ENCODE data around the gene PAM.

The PAM gene

GRCh38 chr5:102974177-102974576 lies 219.1 kb downstream of the PAM start:
- DNase-seq, result no peak
- H3K9me3 ChIP-seq (replicated peaks; ENCODE audit: insufficient read depth, low read length), result no peaks in the 10 kb centered on the region
- no peaks in the 10 kb centered on the region for H3K9me2 ChIP-seq (replicated peaks; ENCODE audit: insufficient read depth, low read length)
- no peaks in the 10 kb centered on the region for H3K79me2 ChIP-seq (ENCODE audit: low read length)
- H3K4me3 ChIP-seq (ENCODE audit: low read length), result no peak overlapping the region
- H3F3A ChIP-seq (ENCODE audit: insufficient read depth, low read length), result no peaks in the 10 kb centered on the region
- H2AFZ ChIP-seq (ENCODE audit: low read length), result no peak overlapping the region
- H3K9ac ChIP-seq (ENCODE audit: low read length), result no peak overlapping the region
- no peaks in the 10 kb centered on the region for H4K20me1 ChIP-seq (ENCODE audit: insufficient read depth, low read length)
- no peaks in the 10 kb centered on the region for H3K4me1 ChIP-seq (ENCODE audit: low read length)
- H3K27ac ChIP-seq (ENCODE audit: low read length), result no peak overlapping the region
- H3K4me2 ChIP-seq (ENCODE audit: low read depth, low read length), result no peak overlapping the region
- no peaks in the 10 kb centered on the region for H3K36me3 ChIP-seq (replicated peaks; ENCODE audit: insufficient read depth, low read length)
- no peak for TF ChIP-seq CTCF (IDR thresholded peaks at IDR 0.05; ENCODE audit: low read length)
- no peak for TF ChIP-seq EZH2 (optimal IDR thresholded peaks at IDR 0.05; ENCODE audit: low read depth, low read length)
- no peak for TF ChIP-seq EZH2phosphoT487 (IDR thresholded peaks at IDR 0.05; ENCODE audit: low read length)
- H3K27me3 ChIP-seq (replicated peaks; ENCODE audit: insufficient read depth, low read length), result no peaks in the 10 kb centered on the region

- Histone ChIP-seq H3K4me3 (ENCODE audit: low read length) (no peak overlapping the region), H3K36me3 (replicated peaks; ENCODE audit: insufficient read depth, low read length) (no peaks in the 10 kb centered on the region), H4K20me1 (ENCODE audit: insufficient read depth, low read length) (no peaks in the 10 kb centered on the region), H3K9me2 (replicated peaks; ENCODE audit: insufficient read depth, low read length) (no peaks in the 10 kb centered on the region), H3K4me1 (ENCODE audit: low read length) (no peaks in the 10 kb centered on the region), H3K9me3 (replicated peaks; ENCODE audit: insufficient read depth, low read length) (no peaks in the 10 kb centered on the region), H3K4me2 (ENCODE audit: low read depth, low read length) (no peak overlapping the region), H3K9ac (ENCODE audit: low read length) (no peak overlapping the region), H3K79me2 (ENCODE audit: low read length) (no peaks in the 10 kb centered on the region), H3K27ac (ENCODE audit: low read length) (no peak overlapping the region), H2AFZ (ENCODE audit: low read length) (no peak overlapping the region), H3F3A (ENCODE audit: insufficient read depth, low read length) (no peaks in the 10 kb centered on the region), H3K27me3 (replicated peaks; ENCODE audit: insufficient read depth, low read length) (no peaks in the 10 kb centered on the region)
- no peak for DNase-seq
- no peak for TF ChIP-seq EZH2phosphoT487 (IDR thresholded peaks at IDR 0.05; ENCODE audit: low read length)
- TF ChIP-seq CTCF (IDR thresholded peaks at IDR 0.05; ENCODE audit: low read length), result no peak
- TF ChIP-seq EZH2 (optimal IDR thresholded peaks at IDR 0.05; ENCODE audit: low read depth, low read length), result no peak
Observed at GRCh38 chr5:102975045-102975444, 219.9 kb downstream of the PAM start.

DNA sequence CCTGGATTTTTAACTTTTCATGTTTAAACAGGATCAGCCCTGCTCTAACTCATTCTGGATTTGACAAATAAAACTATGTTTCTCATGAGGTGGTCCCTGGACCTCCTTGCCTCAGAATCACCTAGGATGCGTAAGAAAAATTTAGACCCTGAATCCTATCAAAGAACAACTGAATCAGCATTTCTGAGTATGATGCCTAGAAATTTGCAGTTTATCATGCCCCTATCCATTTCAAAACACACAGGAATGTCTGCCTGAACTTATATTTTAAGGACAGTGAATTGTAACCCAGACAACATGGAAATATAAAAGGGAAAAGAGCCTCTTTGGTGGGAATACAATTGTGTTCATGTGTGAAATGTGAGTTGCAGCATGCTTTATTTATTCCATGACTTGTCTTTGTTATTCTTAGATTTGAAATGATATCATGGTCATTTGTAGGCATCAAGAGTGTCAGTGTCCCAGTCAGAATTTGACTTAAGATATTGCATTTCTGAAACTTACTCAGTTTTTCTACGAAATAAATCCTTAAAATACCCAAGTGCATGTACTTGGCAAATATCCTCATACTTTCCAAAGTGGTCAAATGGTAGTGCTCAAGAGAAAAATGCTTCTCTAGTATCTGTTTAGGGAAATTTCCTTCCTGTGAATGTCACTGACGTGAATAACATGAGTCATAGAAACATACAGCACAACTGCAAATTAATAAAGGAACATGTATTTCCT lies 220.5 kb downstream of the PAM start:
- Histone ChIP-seq H4K20me1 (ENCODE audit: insufficient read depth, low read length) (no peaks in the 10 kb centered on the region), H3K9me3 (replicated peaks; ENCODE audit: insufficient read depth, low read length) (no peaks in the 10 kb centered on the region), H3K4me1 (ENCODE audit: low read length) (no peaks in the 10 kb centered on the region), H3K27ac (ENCODE audit: low read length) (no peak overlapping the region), H3K27me3 (replicated peaks; ENCODE audit: insufficient read depth, low read length) (no peaks in the 10 kb centered on the region), H3K4me2 (ENCODE audit: low read depth, low read length) (no peak overlapping the region), H2AFZ (ENCODE audit: low read length) (no peak overlapping the region), H3K9me2 (replicated peaks; ENCODE audit: insufficient read depth, low read length) (no peaks in the 10 kb centered on the region), H3K4me3 (ENCODE audit: low read length) (no peak overlapping the region), H3F3A (ENCODE audit: insufficient read depth, low read length) (no peaks in the 10 kb centered on the region), H3K9ac (ENCODE audit: low read length) (no peak overlapping the region), H3K36me3 (replicated peaks; ENCODE audit: insufficient read depth, low read length) (no peaks in the 10 kb centered on the region), H3K79me2 (ENCODE audit: low read length) (no peaks in the 10 kb centered on the region)
- TF ChIP-seq EZH2phosphoT487 (IDR thresholded peaks at IDR 0.05; ENCODE audit: low read length) (no peak), EZH2 (optimal IDR thresholded peaks at IDR 0.05; ENCODE audit: low read depth, low read length) (no peak), CTCF (IDR thresholded peaks at IDR 0.05; ENCODE audit: low read length) (no peak)
- DNase-seq, result no peak

Data from MM.1S (cell line).